ENCODE results near the gene EIPR1. TPM values are rescaled to one million over a fixed set of nuclear protein-coding genes. Genes with fewer than 3 reads are reported as not detected.

The EIPR1 gene
- total and polyA plus RNA-seq, 10 of the 15 experiments (the other 5 are each of a cell fraction or from before 2014, with no cell fraction given), result 23.6 to 61.2 (median 42.2) TPM

GRCh38 chr2:3423492-3424170 lies 46.0 kb upstream of the EIPR1 start:
- H3K9ac ChIP-seq (ENCODE audit: control insufficient read depth, insufficient read depth, low read length), result no peak overlapping the region
- ChIA-PET CTCF (interaction anchor here (0.6 to 3.5 kb wide), 28 partner anchors 10 to 271 kb away, joined by 3 to 46 read pairs (median 5); partner anchors contain the start of genes EIPR1 and TRAPPC12), SMC1A (ENCODE audit: uncharacterized antibody, unreplicated experiment) (interaction anchor here (0.6 to 4.6 kb wide), 11 partner anchors 10 to 228 kb away, joined by 3 to 28 read pairs (median 8); partner anchors contain the start of gene RNASEH1), POLR2A (interaction anchor here (1.4 kb wide), 1 partner anchor 201 kb away, joined by 3 read pairs; no protein-coding TSS in a partner anchor), RAD21 (ENCODE audit: unreplicated experiment) (interaction anchor here (1.3 to 2.8 kb wide), 6 partner anchors 19 to 229 kb away, joined by 4 to 21 read pairs (median 6); partner anchors contain the start of genes RNASEH1 and TRAPPC12)
- 65% methylated on average over 19 of the region's 19 CpGs for WGBS (ENCODE audit: insufficient coverage, insufficient replicate concordance, low lambda C conversion rate, missing lambda C conversion rate)
- peaks cover 5 to 31% of the 10 kb centered on the region in 2 experiments for H3K36me3 ChIP-seq (ENCODE audit: control insufficient read depth in 2 of 2, insufficient read depth in 2 of 2, low read length in 1 of 2)
- no peaks in the 10 kb centered on the region; the same call in 2 of the 3 replicates for H3K9me3 ChIP-seq (replicated peaks; ENCODE audit: control insufficient read depth, insufficient read depth, low read length)
- no peaks in the 10 kb centered on the region for H4K20me1 ChIP-seq (ENCODE audit: control insufficient read depth, insufficient read depth)
- DNase-seq (ENCODE audit: low read depth, low spot score), result peak; percentile 8
- in situ Hi-C loops (cut with MboI) (no loop called here), intact Hi-C loops (cut with micrococcal nuclease; ENCODE audit: unreplicated experiment) (loop anchor here (1.0 kb wide), 2 partner anchors 39 to 228 kb away; no protein-coding TSS in a partner anchor)
- H3K27me3 ChIP-seq (replicated peaks in 1 of 2; ENCODE audit: control insufficient read depth in 2 of 2, insufficient read depth in 2 of 2, low read length in 1 of 2), result no peaks in the 10 kb centered on the region
- H3K27ac ChIP-seq (ENCODE audit: control insufficient read depth, insufficient read depth), result no peak overlapping the region
- no TSS peak for BruUV-seq (replicated peaks)
- no peak overlapping the region for H2AFZ ChIP-seq (ENCODE audit: control insufficient read depth, low read depth, low read length)
- FAIRE-seq, result peak; percentile 35
- H3K4me1 ChIP-seq (ENCODE audit: control insufficient read depth, insufficient read depth, low read length), result peaks cover 12% of the 10 kb centered on the region
- H3K4me2 ChIP-seq (ENCODE audit: control insufficient read depth, insufficient read depth), result no peak overlapping the region
- H3K4me3 ChIP-seq, result no peak overlapping the region
- TF ChIP-seq MEF2B (IDR thresholded peaks at IDR 0.05; ENCODE audit: partially characterized antibody, poor library complexity, severe bottlenecking), result no peak
- peak; percentile 66; the same call in 1 of the 2 replicates for TF ChIP-seq SMC3 (IDR thresholded peaks at IDR 0.05; ENCODE audit: borderline replicate concordance, low read length)
- peak; percentile 53 for TF ChIP-seq RAD21 (IDR thresholded peaks at IDR 0.05; ENCODE audit: insufficient read depth, low read depth, low read length)
- TF ChIP-seq ZBTB33 (IDR thresholded peaks at IDR 0.05), result 0 out of 2 replicates have a peak, but pooled peaks have one; percentile 22
- TF ChIP-seq CTCF (IDR thresholded peaks at IDR 0.05 in 2 of 3, conservative IDR thresholded peaks at IDR 0.05 in 1 of 3; ENCODE audit: control insufficient read depth in 2 of 3, extremely low read depth in 1 of 3, insufficient read depth in 1 of 3, low read depth in 3 of 3, low read length in 3 of 3), result peak; percentile 77 to 99 (median 98)
- TF ChIP-seq HDGF (IDR thresholded peaks at IDR 0.05), result peak; percentile 79
- no peak for TF ChIP-seq FOS (IDR thresholded peaks at IDR 0.05; ENCODE audit: borderline replicate concordance, extremely low read depth, insufficient read length)
- TF ChIP-seq EED (IDR thresholded peaks at IDR 0.05; ENCODE audit: low read depth), result peak; percentile 41
- 0 out of 2 replicates have a peak, but pooled peaks have one; percentile 13 for TF ChIP-seq IRF4 (IDR thresholded peaks at IDR 0.05; ENCODE audit: low read depth, low read length)
- TF ChIP-seq NFIC (IDR thresholded peaks at IDR 0.05; ENCODE audit: low read depth, low read length), result no peak
- TF ChIP-seq IKZF2 (IDR thresholded peaks at IDR 0.05), result peak in 1 of 2 experiments; percentile 26; a peak in 2 of 4 replicates
- no peak for TF ChIP-seq CEBPB (IDR thresholded peaks at IDR 0.05; ENCODE audit: borderline replicate concordance in 1 of 2, low read depth in 2 of 2, low read length in 2 of 2)
- 0 out of 2 replicates have a peak, but pooled peaks have one; percentile 36 for TF ChIP-seq YY1 (IDR thresholded peaks at IDR 0.05; ENCODE audit: low read depth, low read length)
- peak; percentile 89 for ATAC-seq
- no peaks in the 10 kb centered on the region for H3K79me2 ChIP-seq (ENCODE audit: control insufficient read depth, insufficient read depth, low read length)
